NK-92 (cell line): ENCODE data around the gene SEMA6A.
"Not testable (repeated sequence)": the region's sequence is repeated elsewhere in the genome, so short reads cannot be mapped to it uniquely, and the experiment has no call there.

Source experiments
- DNase-seq: peaks from one replicate; lab custom pipeline; 2025; ENCODE audit not compliant: unreplicated experiment; lab: John Stamatoyannopoulos, UW

The SEMA6A gene

GRCh38 chr5:116524051-116524904, 50.3 kb downstream of the SEMA6A start:
- no peak for DNase-seq

- DNase-seq, result not testable (repeated sequence)
Observed at GRCh38 chr5:116523182-116523581, 51.4 kb downstream of the SEMA6A start.

- DNase-seq, result no peak
Observed at GRCh38 chr5:116522356-116523136, 52.1 kb downstream of the SEMA6A start.

DNA sequence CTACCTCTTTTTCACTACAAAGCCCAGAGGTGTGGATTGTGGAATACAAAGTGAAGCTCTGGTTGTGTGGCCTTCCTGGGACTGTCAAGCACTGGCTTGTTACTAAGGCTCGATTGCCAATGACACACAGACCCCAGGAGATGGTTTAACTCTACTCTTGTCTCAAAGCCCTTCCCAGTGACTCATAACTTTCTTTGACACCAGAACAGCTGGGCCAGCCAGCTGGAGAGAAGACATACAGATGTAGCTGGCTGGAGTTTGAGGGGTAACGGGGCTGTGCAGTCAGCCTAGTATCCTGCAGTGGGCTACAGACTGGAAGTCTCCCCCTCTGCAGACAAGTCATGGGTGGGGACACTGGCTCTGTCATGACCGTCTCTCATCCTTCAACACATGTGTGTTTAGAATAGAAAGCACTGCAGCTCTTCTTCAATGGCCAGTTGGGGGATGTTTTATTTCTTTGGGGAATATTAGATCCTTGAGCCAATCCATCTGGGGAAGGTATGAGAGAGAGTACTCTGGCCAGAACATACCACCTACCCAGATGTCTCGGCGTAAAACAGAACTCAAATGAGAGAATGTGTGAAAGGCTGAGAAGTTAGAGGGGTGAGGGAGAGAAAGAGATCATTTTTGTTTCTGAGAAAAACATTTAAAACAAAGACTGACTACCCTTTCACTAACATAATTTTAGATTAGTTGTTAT, 53.3 kb downstream of the SEMA6A start:
- no peak for DNase-seq

GRCh38 chr5:116520771-116521170, 53.9 kb downstream of the SEMA6A start:
- no peak for DNase-seq

- no peak for DNase-seq
Observed at GRCh38 chr5:116518423-116518822, 56.2 kb downstream of the SEMA6A start.

- DNase-seq, result no peak
Observed at GRCh38 chr5:116517488-116517887, 57.1 kb downstream of the SEMA6A start.

GRCh38 chr5:116516021-116516420, 58.6 kb downstream of the SEMA6A start:
- DNase-seq, result no peak

DNA sequence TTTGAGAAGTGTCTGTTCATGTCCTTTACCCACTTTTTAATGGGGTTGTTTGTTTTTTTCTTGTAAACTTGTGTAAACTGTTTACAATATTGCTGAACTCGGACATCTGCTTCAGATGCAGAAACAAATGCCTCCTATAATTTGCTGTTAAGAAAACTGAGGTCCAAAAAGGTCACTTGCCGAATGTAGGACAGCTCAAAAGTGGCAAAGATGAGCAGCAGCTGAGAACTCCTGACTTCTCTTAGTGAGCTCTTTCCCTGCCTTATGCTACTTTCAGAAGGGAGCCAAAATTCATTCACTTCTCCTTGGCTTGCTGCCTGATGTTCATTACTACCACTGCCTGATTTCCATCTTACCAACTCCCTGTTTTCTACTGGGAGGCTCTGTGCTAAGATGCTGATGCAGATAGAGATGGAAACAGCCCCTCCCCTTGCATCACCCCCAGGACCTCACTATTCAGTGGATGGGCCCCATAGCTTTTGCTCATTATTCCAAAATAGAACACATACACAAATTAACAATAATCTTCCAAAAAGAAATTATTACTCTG, 60.1 kb downstream of the SEMA6A start:
- DNase-seq, result no peak

- no peak for DNase-seq
Observed at GRCh38 chr5:116510517-116510916, 64.1 kb downstream of the SEMA6A start.

DNA sequence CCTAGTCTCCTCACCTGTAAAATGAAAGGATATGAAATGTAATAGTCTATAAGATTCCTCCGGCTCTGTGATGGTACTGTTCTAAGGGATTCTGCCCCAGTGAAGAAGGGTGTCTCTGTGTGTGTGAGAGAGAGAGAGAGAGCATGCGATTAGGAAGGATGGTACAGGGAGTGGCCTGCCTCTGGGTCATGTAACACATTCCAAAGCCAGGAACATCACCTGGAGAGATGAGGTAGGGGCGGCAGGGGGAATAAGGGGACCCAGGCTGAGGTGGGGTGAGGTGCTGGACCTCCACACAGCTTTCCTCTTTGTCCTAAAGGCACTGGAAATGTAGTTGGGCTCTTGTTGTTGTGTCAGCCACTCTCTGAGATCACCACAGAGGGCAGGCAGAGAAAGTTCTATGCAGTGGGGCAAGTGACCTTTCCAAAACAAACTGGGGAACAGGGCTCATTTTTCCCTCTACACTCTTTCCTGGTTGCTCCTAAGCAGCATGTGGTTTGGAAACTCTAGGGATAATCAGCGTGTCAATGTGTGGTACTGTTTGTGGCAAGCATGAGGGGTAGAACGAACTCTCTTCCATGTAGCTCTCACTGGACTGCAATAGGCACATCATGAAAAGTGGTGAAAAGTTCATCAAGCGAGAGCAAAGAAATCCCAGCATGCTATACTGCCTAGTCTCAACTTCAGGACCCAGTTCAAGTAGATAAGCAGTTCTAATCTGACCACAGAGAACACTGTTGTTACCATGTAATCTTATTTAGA, 65.0 kb downstream of the SEMA6A start:
- DNase-seq, result no peak

- no peak for DNase-seq
Observed at GRCh38 chr5:116508835-116509234, 65.8 kb downstream of the SEMA6A start.

- no peak for DNase-seq
Observed at GRCh38 chr5:116507941-116508655, 66.5 kb downstream of the SEMA6A start.

- DNase-seq, result no peak
Observed at GRCh38 chr5:116507051-116507537, 67.5 kb downstream of the SEMA6A start.

GRCh38 chr5:116506488-116506887, 68.1 kb downstream of the SEMA6A start:
- no peak for DNase-seq

- no peak for DNase-seq
Observed at GRCh38 chr5:116504593-116505166, 69.9 kb downstream of the SEMA6A start.

- no peak for DNase-seq
Observed at GRCh38 chr5:116502616-116503015, 72.0 kb downstream of the SEMA6A start.

DNA sequence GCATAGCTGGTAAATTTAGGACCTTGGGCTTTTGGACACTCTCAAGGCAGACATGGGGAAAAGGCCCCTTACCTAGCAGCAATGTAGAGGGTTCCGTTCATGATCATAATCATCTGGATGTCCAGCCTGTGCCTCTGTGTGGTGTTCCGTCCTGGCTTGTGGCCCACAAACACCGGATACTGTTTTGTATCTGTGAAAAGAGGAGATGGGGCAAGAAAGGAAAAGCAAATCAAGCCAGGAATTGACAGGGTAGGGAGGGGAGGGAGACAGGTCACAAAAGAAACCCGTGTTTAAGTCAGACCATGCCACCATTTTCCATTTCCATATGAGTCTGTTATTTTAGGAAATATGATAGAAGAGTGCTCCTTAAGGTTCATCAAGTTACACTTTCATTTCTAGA, 72.5 kb downstream of the SEMA6A start:
- no peak for DNase-seq

GRCh38 chr5:116498503-116499048, 76.0 kb downstream of the SEMA6A start:
- no peak for DNase-seq
